Measurements from ENCODE around the gene CHMP3. TPM values are rescaled to one million over a fixed set of nuclear protein-coding genes. Genes with fewer than 3 reads are reported as not detected.
"Not testable (repeated sequence)": the region's sequence is repeated elsewhere in the genome, so short reads cannot be mapped to it uniquely, and the experiment has no call there.

CHMP3 gene
- total RNA-seq, 1 donor from 2014 or later = 37.9 TPM

- not testable (repeated sequence) for H3K4me3 ChIP-seq (ENCODE audit: low read depth, low read length); DNase-seq (ENCODE audit: low read depth)
Measured at GRCh38 chr2:86545296-86545924, 17.8 kb downstream of the CHMP3 start.

- not testable (repeated sequence) for DNase-seq (ENCODE audit: low read depth); H3K4me3 ChIP-seq (ENCODE audit: low read depth, low read length)
Measured at GRCh38 chr2:86544278-86545099, 18.8 kb downstream of the CHMP3 start.

GRCh38 chr2:86543793-86544192 is 19.4 kb downstream of the CHMP3 start:
- no peak for TF ChIP-seq CTCF (conservative IDR thresholded peaks at IDR 0.05; ENCODE audit: low read depth, low read length)
- no peak for DNase-seq (ENCODE audit: low read depth)
- H3K4me3 ChIP-seq (ENCODE audit: low read depth, low read length) = no peak overlapping the region

GRCh38 chr2:86543335-86543734 is 19.9 kb downstream of the CHMP3 start:
- no peak for TF ChIP-seq CTCF (conservative IDR thresholded peaks at IDR 0.05; ENCODE audit: low read depth, low read length)
- DNase-seq (ENCODE audit: low read depth) = no peak
- H3K4me3 ChIP-seq (ENCODE audit: low read depth, low read length) = no peak overlapping the region

- no peak overlapping the region for H3K4me3 ChIP-seq (ENCODE audit: low read depth, low read length)
- TF ChIP-seq CTCF (conservative IDR thresholded peaks at IDR 0.05; ENCODE audit: low read depth, low read length) = no peak
- no peak for DNase-seq (ENCODE audit: low read depth)
Measured at GRCh38 chr2:86542814-86543213, 20.4 kb downstream of the CHMP3 start.

- no peak overlapping the region for H3K4me3 ChIP-seq (ENCODE audit: low read depth, low read length)
- no peak for TF ChIP-seq CTCF (conservative IDR thresholded peaks at IDR 0.05; ENCODE audit: low read depth, low read length)
- no peak for DNase-seq (ENCODE audit: low read depth)
Measured at GRCh38 chr2:86541334-86541733, 21.9 kb downstream of the CHMP3 start.

- no peak for TF ChIP-seq CTCF (conservative IDR thresholded peaks at IDR 0.05; ENCODE audit: low read depth, low read length)
- no peak for DNase-seq (ENCODE audit: low read depth)
- no peak overlapping the region for H3K4me3 ChIP-seq (ENCODE audit: low read depth, low read length)
Measured at GRCh38 chr2:86533589-86533988, 29.7 kb downstream of the CHMP3 start.

Measured in epithelial cell of proximal tubule (primary cell).